Adrenal gland (tissue), 5 donors: ENCODE data around the gene ABLIM2.

ENCODE experiments used
- CTCF ChIP-seq, 6 experiments: fragments of 450-650 bp in 4 of 6; fragments of 200-600 bp in 2 of 6; sonication (generic) in 1 of 6; IDR thresholded peaks; 1 replicate in 5 of 6; 2 replicates in 1 of 6; pipeline versions ENCODE4 v1.5.1 to v1.8.0; 2016 to 2021; ENCODE audit warnings: antibody characterized with exemption in 6 of 6, mild to moderate bottlenecking in 2 of 6, moderate library complexity in 1 of 6
- POLR2A ChIP-seq, 2 donors: fragments of 450-650 bp; IDR thresholded peaks; one replicate each; pipeline ENCODE4 v1.6.1; 2017; ENCODE audit warnings: antibody characterized with exemption in 2 of 2, mild to moderate bottlenecking in 2 of 2, moderate library complexity in 1 of 2
- donor health status: DM: no; HTN: no; CAD: no.

GRCh38 chr4:7981738-7982394 is 176.7 kb downstream of the ABLIM2 start:
- TF ChIP-seq CTCF (IDR thresholded peaks at IDR 0.05), result no peak
- TF ChIP-seq POLR2A (IDR thresholded peaks at IDR 0.05), result no peak
